Activated CD4-positive, CD25-positive, alpha-beta regulatory T cell treated with anti-CD3 and anti-CD28 coated beads, Interleukin-2, amount 50 U/mL, for 72 hours (primary cell): Measurements from ENCODE around the gene HEATR3.
A peak's percentile ranks its signal among the peaks of the same experiment; 100 is the strongest.
"Not testable (repeated sequence)": the region's sequence is repeated elsewhere in the genome, so short reads cannot be mapped to it uniquely, and the experiment has no call there.

Experiments
- DNase-seq: peaks from one replicate; pipeline ENCODE4 v3.0.0; 2021

Gene HEATR3

GRCh38 chr16:50102051-50102746, 36.4 kb downstream of the HEATR3 start:
- no peak for DNase-seq

- no peak for DNase-seq
Observed at GRCh38 chr16:50103764-50104163, 38.0 kb downstream of the HEATR3 start.

GRCh38 chr16:50114357-50115129, 48.8 kb downstream of the HEATR3 start:
- DNase-seq, result no peak

GRCh38 chr16:50120711-50121110, 54.9 kb downstream of the HEATR3 start:
- no peak for DNase-seq

- DNase-seq, result no peak
Observed at GRCh38 chr16:50121278-50121677, 55.5 kb downstream of the HEATR3 start.

GRCh38 chr16:50121721-50122445, 56.1 kb downstream of the HEATR3 start:
- DNase-seq, result no peak

GRCh38 chr16:50123417-50123816, 57.6 kb downstream of the HEATR3 start:
- DNase-seq, result no peak

- no peak for DNase-seq
Observed at GRCh38 chr16:50124769-50125168, 59.0 kb downstream of the HEATR3 start.

GRCh38 chr16:50126183-50126582, 60.4 kb downstream of the HEATR3 start:
- no peak for DNase-seq

- DNase-seq, result not testable (repeated sequence)
Observed at GRCh38 chr16:50132571-50132970, 66.8 kb downstream of the HEATR3 start.

GRCh38 chr16:50133214-50133613, 67.4 kb downstream of the HEATR3 start:
- no peak for DNase-seq

GRCh38 chr16:50136399-50136798, 70.6 kb downstream of the HEATR3 start:
- DNase-seq, result no peak

GRCh38 chr16:50137268-50137667, 71.5 kb downstream of the HEATR3 start:
- DNase-seq, result no peak

- no peak for DNase-seq
Observed at GRCh38 chr16:50139580-50139979, 73.8 kb downstream of the HEATR3 start.

- DNase-seq, result no peak
Observed at GRCh38 chr16:50144211-50144610, 78.4 kb downstream of the HEATR3 start.

- DNase-seq, result no peak
Observed at GRCh38 chr16:50146479-50147435, 81.0 kb downstream of the HEATR3 start.

GRCh38 chr16:50151322-50151721, 85.6 kb downstream of the HEATR3 start:
- DNase-seq, result peak; percentile 9

- DNase-seq, result peak; percentile 32
Observed at GRCh38 chr16:50151756-50152155, 86.0 kb downstream of the HEATR3 start.

- DNase-seq, result peak; percentile 77
Observed at GRCh38 chr16:50152351-50152806, 86.6 kb downstream of the HEATR3 start.

- peak; percentile 87 for DNase-seq
Observed at GRCh38 chr16:50152807-50153595, 87.2 kb downstream of the HEATR3 start, which contains the start of gene TENT4B. Gene TENT4B (plus strand): TSS chr16:50153306. CDS start chr16:50153622, 316 bp downstream.
